ENCODE results near the gene SLC25A6.

Gene SLC25A6

DNA sequence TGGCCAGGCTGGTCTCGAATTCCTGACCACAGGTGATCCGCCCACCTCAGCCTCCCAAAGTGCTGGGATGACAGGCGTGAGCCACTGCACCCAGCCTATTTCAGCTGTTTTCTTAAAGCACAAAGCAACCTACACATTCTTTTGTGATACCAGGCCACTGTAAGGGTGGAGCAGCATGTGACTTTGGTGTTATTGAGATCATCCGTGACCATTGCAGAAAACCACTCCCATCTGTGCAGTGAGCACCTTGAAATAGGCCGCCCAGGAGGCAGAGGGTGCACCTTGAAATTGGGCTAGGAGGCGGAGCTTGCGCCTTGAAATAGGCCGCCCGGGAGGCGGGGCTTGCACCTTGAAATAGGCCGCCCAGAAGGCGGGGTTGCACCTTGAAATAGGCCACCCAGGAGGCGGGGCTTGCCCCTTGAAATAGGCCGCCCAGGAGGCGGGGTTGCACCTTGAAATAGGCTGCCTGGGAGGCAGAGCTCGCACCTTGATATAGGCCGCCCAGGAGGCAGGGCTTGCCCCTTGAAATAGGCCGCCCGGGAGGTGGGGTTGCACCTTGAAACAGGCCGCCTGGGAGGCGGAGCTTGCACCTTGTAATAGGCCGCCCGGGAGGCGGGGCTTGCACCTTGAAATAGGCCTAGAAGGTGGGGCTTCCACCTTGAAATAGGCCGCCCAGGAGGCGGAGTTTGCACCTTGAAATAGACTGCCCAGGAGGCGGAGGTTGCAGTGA is 9.0 kb upstream of the SLC25A6 start:
- DNase-seq (ENCODE audit: low read depth), result no peak
- TF ChIP-seq, protein P1, sequence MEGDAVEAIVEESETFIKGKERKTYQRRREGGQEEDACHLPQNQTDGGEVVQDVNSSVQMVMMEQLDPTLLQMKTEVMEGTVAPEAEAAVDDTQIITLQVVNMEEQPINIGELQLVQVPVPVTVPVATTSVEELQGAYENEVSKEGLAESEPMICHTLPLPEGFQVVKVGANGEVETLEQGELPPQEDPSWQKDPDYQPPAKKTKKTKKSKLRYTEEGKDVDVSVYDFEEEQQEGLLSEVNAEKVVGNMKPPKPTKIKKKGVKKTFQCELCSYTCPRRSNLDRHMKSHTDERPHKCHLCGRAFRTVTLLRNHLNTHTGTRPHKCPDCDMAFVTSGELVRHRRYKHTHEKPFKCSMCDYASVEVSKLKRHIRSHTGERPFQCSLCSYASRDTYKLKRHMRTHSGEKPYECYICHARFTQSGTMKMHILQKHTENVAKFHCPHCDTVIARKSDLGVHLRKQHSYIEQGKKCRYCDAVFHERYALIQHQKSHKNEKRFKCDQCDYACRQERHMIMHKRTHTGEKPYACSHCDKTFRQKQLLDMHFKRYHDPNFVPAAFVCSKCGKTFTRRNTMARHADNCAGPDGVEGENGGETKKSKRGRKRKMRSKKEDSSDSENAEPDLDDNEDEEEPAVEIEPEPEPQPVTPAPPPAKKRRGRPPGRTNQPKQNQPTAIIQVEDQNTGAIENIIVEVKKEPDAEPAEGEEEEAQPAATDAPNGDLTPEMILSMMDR (IDR thresholded peaks at IDR 0.05; ENCODE audit: low read depth, low read length, missing control alignments), result no peak
- H3K4me3 ChIP-seq (ENCODE audit: low read depth, low read length), result no peak overlapping the region

DNA sequence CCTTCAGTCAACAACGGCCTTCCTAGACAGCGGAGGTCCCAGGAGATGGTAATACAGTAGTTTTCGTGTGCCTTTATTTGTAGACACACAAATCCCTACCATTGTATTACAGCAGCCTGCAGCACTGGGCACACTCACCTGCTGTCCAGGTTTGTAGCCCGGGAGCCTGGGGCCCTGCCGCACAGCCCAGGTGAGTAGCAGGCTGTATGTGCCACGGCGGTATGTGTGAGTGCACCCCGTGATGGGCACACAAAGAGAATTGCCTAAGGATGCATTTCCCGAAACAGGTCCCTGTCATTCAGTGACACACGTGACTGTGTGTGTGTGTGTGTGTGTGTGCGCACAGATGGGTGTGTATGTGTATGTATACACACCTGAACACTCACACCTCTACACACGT is 8.1 kb upstream of the SLC25A6 start:
- TF ChIP-seq, protein P1 (IDR thresholded peaks at IDR 0.05; ENCODE audit: low read depth, low read length, missing control alignments), result no peak
- no peak for DNase-seq (ENCODE audit: low read depth)
- H3K4me3 ChIP-seq (ENCODE audit: low read depth, low read length), result no peak overlapping the region

DNA sequence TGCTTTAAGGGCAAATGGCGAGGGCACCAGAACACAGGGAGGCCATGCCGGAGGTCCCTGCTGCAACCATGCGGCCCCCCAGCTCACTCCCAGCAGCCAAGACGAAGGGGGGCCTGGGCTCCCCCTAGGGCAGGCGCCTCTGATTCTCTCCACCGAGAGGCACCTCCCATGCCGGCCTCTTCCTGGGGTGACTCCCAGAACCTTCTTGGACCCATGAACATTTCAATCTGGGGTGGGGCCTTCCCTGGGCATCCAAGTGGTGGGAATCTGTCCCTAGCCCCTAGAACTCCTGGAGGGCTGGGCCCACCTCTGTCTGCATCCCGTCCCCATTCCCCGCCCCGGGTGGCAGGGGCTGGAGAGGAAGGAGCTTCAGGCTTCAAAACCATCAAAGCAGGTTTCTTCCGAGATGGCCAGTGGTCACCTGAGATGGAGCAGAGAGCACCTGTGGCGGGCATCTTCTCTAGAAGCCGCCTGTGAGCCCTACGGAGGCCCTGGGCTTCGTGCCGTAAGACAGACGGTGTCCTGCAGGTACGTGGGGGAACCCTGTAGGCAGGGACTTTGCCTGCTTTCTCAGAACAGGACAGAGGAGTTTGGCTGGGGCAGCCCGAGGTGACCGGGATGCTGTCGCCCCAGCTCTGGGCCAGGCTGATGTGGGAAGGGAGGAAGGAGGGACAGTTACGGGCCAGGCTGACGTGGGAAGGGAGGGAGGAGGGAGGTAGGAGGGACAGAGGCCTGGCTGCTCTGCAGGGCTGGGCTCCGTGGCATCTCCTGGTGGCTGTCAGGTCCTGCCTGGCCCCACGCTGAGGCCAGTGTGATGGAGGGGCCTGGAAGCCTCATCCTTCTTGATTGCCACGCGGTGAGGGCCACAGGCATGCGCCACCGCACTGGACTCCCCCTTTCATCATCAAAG is 6.8 kb upstream of the SLC25A6 start:
- no peak overlapping the region for H3K4me3 ChIP-seq (ENCODE audit: low read depth, low read length)
- TF ChIP-seq, protein P1 (IDR thresholded peaks at IDR 0.05; ENCODE audit: low read depth, low read length, missing control alignments), result no peak
- no peak for DNase-seq (ENCODE audit: low read depth)

DNA sequence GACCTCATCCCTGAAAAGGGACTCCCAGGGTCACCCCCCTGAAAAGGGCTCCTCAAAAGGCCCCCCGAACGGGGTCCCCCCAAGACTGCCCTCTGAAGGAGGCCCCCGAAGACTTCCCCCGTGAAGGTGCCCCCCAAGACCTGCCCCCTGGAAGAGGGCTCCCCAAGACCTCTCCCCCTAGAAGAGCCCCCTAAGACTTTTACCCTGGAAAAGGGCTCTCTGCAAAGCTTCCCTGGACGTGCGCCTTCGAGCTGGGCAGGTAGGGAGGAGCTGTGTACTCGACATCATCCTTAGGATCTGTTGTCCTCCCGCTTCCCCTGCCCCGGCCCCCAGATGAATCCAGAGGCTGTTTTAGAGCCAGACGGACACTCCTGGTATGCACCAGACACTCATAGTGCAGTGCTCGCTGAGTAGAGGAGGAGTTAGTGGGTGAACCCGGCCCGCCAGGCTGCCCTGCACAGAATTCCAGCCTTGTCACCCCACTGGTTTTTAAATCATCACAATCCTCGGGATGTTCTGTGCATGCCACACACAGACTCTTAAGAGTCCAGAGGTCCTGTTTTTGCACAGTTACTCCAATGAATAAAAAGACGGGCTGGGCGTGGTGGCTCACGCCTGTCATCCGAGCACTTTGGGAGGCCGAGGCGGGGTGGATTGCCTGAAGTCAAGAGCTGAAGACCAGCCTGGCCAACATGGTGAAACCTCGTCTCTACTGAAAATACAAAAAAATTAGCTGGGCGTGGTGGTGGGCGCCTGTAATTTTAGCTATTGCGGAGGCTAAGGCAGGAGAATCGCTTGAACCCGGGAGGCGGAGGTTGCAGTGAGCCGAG is 5.7 kb upstream of the SLC25A6 start:
- no peak overlapping the region for H3K4me3 ChIP-seq (ENCODE audit: low read depth, low read length)
- TF ChIP-seq, protein P1 (IDR thresholded peaks at IDR 0.05; ENCODE audit: low read depth, low read length, missing control alignments), result no peak
- DNase-seq (ENCODE audit: low read depth), result no peak

DNA sequence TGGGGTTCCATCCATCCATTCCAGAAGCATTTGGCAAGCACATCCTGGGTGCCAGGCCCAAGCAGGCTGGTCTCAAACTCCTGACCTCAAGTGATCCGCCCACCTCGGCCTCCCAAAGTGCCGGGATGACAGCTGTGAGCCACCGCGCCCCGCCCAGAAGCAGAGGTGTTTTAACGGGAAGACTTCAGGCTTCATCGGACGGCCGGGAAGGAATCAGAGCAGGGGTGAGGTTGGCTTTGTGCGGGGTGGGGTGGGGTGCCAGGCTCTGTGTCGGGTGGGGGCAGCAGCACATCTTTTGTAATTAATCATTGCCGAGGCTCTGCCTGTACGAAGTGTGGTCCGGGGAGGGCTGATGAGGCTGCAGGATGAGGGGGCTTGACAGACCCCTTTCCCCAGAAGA is 5.1 kb upstream of the SLC25A6 start:
- TF ChIP-seq, protein P1 (IDR thresholded peaks at IDR 0.05; ENCODE audit: low read depth, low read length, missing control alignments), result no peak
- DNase-seq (ENCODE audit: low read depth), result no peak
- H3K4me3 ChIP-seq (ENCODE audit: low read depth, low read length), result no peak overlapping the region

DNA sequence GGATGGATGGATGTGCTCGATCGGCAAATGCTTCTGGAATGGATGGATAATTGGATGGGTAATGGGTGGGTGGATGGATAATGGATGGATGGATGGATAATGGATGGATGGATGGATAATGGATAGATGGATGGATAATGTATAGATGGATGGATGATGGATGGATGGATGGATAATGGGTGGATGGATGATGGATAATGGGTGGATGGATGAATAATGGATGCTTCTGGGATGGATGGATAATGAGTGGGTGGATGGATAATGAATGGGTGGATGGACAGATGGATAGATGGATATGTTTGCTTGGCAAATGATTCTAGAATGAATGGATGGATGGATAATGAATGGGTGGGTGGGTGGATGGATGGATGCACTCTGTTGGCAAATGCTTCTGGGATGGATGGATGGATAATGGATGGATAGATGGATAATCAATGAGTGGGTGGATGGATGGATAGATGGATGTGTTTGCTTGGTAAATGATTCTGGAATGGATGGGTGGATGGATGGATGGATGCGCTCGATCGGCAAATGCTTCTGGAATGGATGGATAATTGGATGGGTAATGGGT is 3.8 kb upstream of the SLC25A6 start:
- no peak for DNase-seq (ENCODE audit: low read depth)
- TF ChIP-seq, protein P1 (IDR thresholded peaks at IDR 0.05; ENCODE audit: low read depth, low read length, missing control alignments), result no peak
- no peak overlapping the region for H3K4me3 ChIP-seq (ENCODE audit: low read depth, low read length)

All from GM12864 (cell line).